Right lobe of liver (tissue), 6 donors: ENCODE data around the gene NAP1L5. TPM values are rescaled to one million over a fixed set of nuclear protein-coding genes. Genes with fewer than 3 reads are reported as not detected.
A peak's percentile ranks its signal among the peaks of the same experiment; 100 is the strongest.

Experiments used
- ATAC-seq, 4 donors: fragments of 200-7000 bp; cut with Tn5 transposase; one replicate each; pipeline ENCODE4 v1.9.1; 2020; ENCODE audit warnings: mild to moderate bottlenecking in 4 of 4, moderate library complexity in 4 of 4
- DNase-seq, 3 donors: peaks; one replicate each; pipeline ENCODE4 v3.0.0-alpha.2; 2020
- H3K27ac ChIP-seq, 3 donors: fragments of 200-600 bp; one replicate each; pipeline ENCODE4 v1.8.0; 2022
- H3K27me3 ChIP-seq, 2 donors: fragments of 200-600 bp; one replicate each; pipeline ENCODE4 v1.8.0; 2022
- H3K36me3 ChIP-seq, 4 donors: fragments of 200-600 bp; sonication (generic) in 1 of 4; one replicate each; pipeline versions ENCODE4 v1.5.1 to v1.8.0; 2017 to 2022; ENCODE audit warnings: control low read depth in 1 of 4
- H3K4me1 ChIP-seq, 4 donors: fragments of 200-600 bp; sonication (generic) in 1 of 4; one replicate each; pipeline versions ENCODE4 v1.5.1 to v1.8.0; 2017 to 2022; ENCODE audit warnings: control low read depth in 1 of 4
- H3K4me3 ChIP-seq, 3 donors: fragments of 200-600 bp; one replicate each; pipeline ENCODE4 v1.8.0; 2022
- H3K9me3 ChIP-seq, 4 donors: fragments of 200-600 bp; sonication (generic) in 1 of 4; one replicate each; pipeline versions ENCODE4 v1.5.1 to v1.8.0; 2017 to 2022; ENCODE audit warnings: control low read depth in 1 of 4
- CTCF ChIP-seq, 4 donors: fragments of 200-600 bp in 3 of 4; fragments of 450-650 bp in 1 of 4; IDR thresholded peaks; one replicate each; pipeline versions ENCODE4 v1.5.1 to v1.8.0; 2016 to 2022; ENCODE audit warnings: antibody characterized with exemption in 4 of 4, mild to moderate bottlenecking in 2 of 4
- POLR2A ChIP-seq: fragments of 450-650 bp; IDR thresholded peaks from one replicate; pipeline ENCODE4 v1.6.1; 2017; ENCODE audit warnings: antibody characterized with exemption, mild to moderate bottlenecking
- WGBS: methylation state at CpG from one replicate; pipeline ENCODE4 v1.1.6; 2018; ENCODE audit warnings: low coverage, low lambda C conversion rate; ENCODE audit not compliant: insufficient coverage; ENCODE audit errors: missing lambda C conversion rate; 5-methylcytosine and 5-hydroxymethylcytosine counted together
- intact Hi-C, 2 donors: fragments of 100-400 bp; cut with DNase I; formaldehyde crosslinking; loops; one replicate each; pipeline versions ENCODE4 v1.11.2 to v1.14.1; 2022
- long read RNA-seq: library from polyadenylated mRNA; unstranded; transcript quantifications from one replicate; pipeline ENCODE4 v2.0.0, GENCODE V29; 2019
- total RNA-seq, 6 experiments: library from RNA; depleted of rRNA in 2 of 6; stranded (reverse); fragments of >200 nt in 2 of 6; fragmentation: NEBNext Ultra II Directional in 3 of 6; extraction: Animal tissue kit (Norgen Biotek cat#: 25700) in 3 of 6; gene quantifications; one replicate each; pipeline versions ENCODE4 v1.1.0 to v1.2.4, GENCODE V29; 2016 to 2023
- donor health status: DM: no; HTN: yes; CAD: no.
- donor health status: DM: no; HTN: no; CAD: no.
- donor health status: DM: no; HTN: no; CAD: no.
- donor health status: DM: no; HTN: yes; CAD: no.
- donor health status: DM: no; HTN: yes; CAD: no.

NAP1L5 gene
- total RNA-seq = 1 to 10 TPM; 1.8 to 5.7 (median 3.0) TPM
- long read RNA-seq, partial matches to known transcripts = 0 of 3 reads
- long read RNA-seq, other reads (novel, unspliced or antisense) = 0 of 3 reads

GRCh38 chr4:88697588-88698329 is at the start of gene NAP1L5:
NAP1L5 (minus strand) TSS chr4:88697829; CDS start chr4:88697754, 75 bp downstream.
- H3K27ac ChIP-seq = peak within 1 kb of the TSS in 2 of 3 donors; percentile 30 to 64
- H3K4me1 ChIP-seq = no peaks in the 10 kb centered on the region
- no peaks in the 10 kb centered on the region for H3K36me3 ChIP-seq
- TF ChIP-seq CTCF (IDR thresholded peaks at IDR 0.05) (no peak), POLR2A (peak; percentile 21)
- H3K4me3 ChIP-seq = peak within 1 kb of the TSS; percentile 50 to 66 (median 55)
- 57% methylated on average over 12 of the region's 40 CpGs for WGBS
- no peaks in the 10 kb centered on the region for H3K27me3 ChIP-seq
- intact Hi-C loops = no loop called here
- DNase-seq (peak; percentile 52 to 70 (median 65)), ATAC-seq (peak; percentile 85 to 95 (median 88))
- H3K9me3 ChIP-seq = no peaks in the 10 kb centered on the region

GRCh38 chr4:88747351-88747750 is 49.7 kb upstream of the NAP1L5 start:
- Histone ChIP-seq H3K27ac (no peak overlapping the region), H3K4me3 (no peak overlapping the region), H3K9me3 (no peaks in the 10 kb centered on the region), H3K4me1 (peaks cover 0 to 39% (median 19%) of the 10 kb centered on the region in 4 donors), H3K27me3 (no peaks in the 10 kb centered on the region), H3K36me3 (peaks cover 0 to 26% (median 2%) of the 10 kb centered on the region in 4 donors)
- ATAC-seq (no peak), DNase-seq (no peak)
- intact Hi-C loops = no loop called here
- TF ChIP-seq CTCF (IDR thresholded peaks at IDR 0.05) (no peak), POLR2A (no peak)
- WGBS = 95% methylated on average over 7 of the region's 7 CpGs

GRCh38 chr4:88746206-88746605 is 48.6 kb upstream of the NAP1L5 start:
- Histone ChIP-seq H3K27me3 (no peaks in the 10 kb centered on the region), H3K9me3 (no peaks in the 10 kb centered on the region), H3K36me3 (peaks cover 0 to 26% (median 2%) of the 10 kb centered on the region in 4 donors), H3K27ac (peak overlapping the region in 2 of 3 donors; percentile 45), H3K4me1 (peaks cover 0 to 29% (median 14%) of the 10 kb centered on the region in 4 donors), H3K4me3 (no peak overlapping the region)
- DNase-seq = no peak
- intact Hi-C loops = no loop called here
- ATAC-seq = peak in 3 of 4 donors; percentile 19 to 21 (median 19)
- no peak for TF ChIP-seq CTCF (IDR thresholded peaks at IDR 0.05)
- no peak for TF ChIP-seq POLR2A
- 38% methylated on average over 5 of the region's 5 CpGs for WGBS

- no peak for TF ChIP-seq POLR2A
- Histone ChIP-seq H3K36me3 (peaks cover 0 to 26% (median 2%) of the 10 kb centered on the region in 4 donors), H3K4me1 (peaks cover 0 to 29% (median 12%) of the 10 kb centered on the region in 4 donors), H3K9me3 (no peaks in the 10 kb centered on the region), H3K27me3 (no peaks in the 10 kb centered on the region), H3K4me3 (no peak overlapping the region), H3K27ac (peak overlapping the region in 2 of 3 donors; percentile 45)
- WGBS = 14% methylated on average over 1 of the region's 1 CpG
- DNase-seq (no peak), ATAC-seq (peak; percentile 40 to 78 (median 54))
- intact Hi-C loops = no loop called here
These were observed 48.0 kb upstream of the NAP1L5 start for GRCh38 chr4:88745581-88746163.

- no peaks in the 10 kb centered on the region for H3K27me3 ChIP-seq
- H3K4me1 ChIP-seq = peaks cover 0 to 29% (median 12%) of the 10 kb centered on the region in 4 donors
- no peak for TF ChIP-seq POLR2A
- no peak for TF ChIP-seq CTCF (IDR thresholded peaks at IDR 0.05)
- H3K9me3 ChIP-seq = no peaks in the 10 kb centered on the region
- H3K27ac ChIP-seq = peak overlapping the region in 2 of 3 donors; percentile 45
- H3K4me3 ChIP-seq = no peak overlapping the region
- intact Hi-C loops = no loop called here
- WGBS = 45% methylated on average over 1 of the region's 1 CpG
- peaks cover 0 to 24% (median 2%) of the 10 kb centered on the region in 4 donors for H3K36me3 ChIP-seq
- ATAC-seq (peak in 2 of 4 donors; percentile 24 to 37), DNase-seq (no peak)
These were observed 47.5 kb upstream of the NAP1L5 start for GRCh38 chr4:88745175-88745574.
